Measurements from ENCODE around the gene LHFPL2.

The LHFPL2 gene

GRCh38 chr5:78613756-78614155 is 34.8 kb downstream of the LHFPL2 start:
- DNase-seq = no peak

- no peak for DNase-seq
Measured at GRCh38 chr5:78613151-78613533, 35.4 kb downstream of the LHFPL2 start.

GRCh38 chr5:78612227-78613150 is 36.1 kb downstream of the LHFPL2 start:
- DNase-seq = no peak

GRCh38 chr5:78611126-78611605 is 37.4 kb downstream of the LHFPL2 start:
- DNase-seq = no peak

- DNase-seq = no peak
Measured at GRCh38 chr5:78610636-78611035, 37.9 kb downstream of the LHFPL2 start.

GRCh38 chr5:78610163-78610583 is 38.4 kb downstream of the LHFPL2 start:
- DNase-seq = no peak

- no peak for DNase-seq
Measured at GRCh38 chr5:78607864-78608263, 40.7 kb downstream of the LHFPL2 start.

- DNase-seq = no peak
Measured at GRCh38 chr5:78606241-78606640, 42.3 kb downstream of the LHFPL2 start.

- DNase-seq = no peak
Measured at GRCh38 chr5:78605611-78606010, 43.0 kb downstream of the LHFPL2 start.

- DNase-seq = no peak
Measured at GRCh38 chr5:78604689-78605285, 43.8 kb downstream of the LHFPL2 start.

- no peak for DNase-seq
Measured at GRCh38 chr5:78603636-78604175, 44.9 kb downstream of the LHFPL2 start.

GRCh38 chr5:78602400-78602799 is 46.2 kb downstream of the LHFPL2 start:
- no peak for DNase-seq

GRCh38 chr5:78601559-78602314 is 46.8 kb downstream of the LHFPL2 start:
- no peak for DNase-seq

- no peak for DNase-seq
Measured at GRCh38 chr5:78600687-78601414, 47.7 kb downstream of the LHFPL2 start.

GRCh38 chr5:78598973-78599372 is 49.6 kb downstream of the LHFPL2 start:
- no peak for DNase-seq

GRCh38 chr5:78597974-78598371 is 50.6 kb downstream of the LHFPL2 start:
- DNase-seq = no peak

GRCh38 chr5:78597068-78597973 is 51.3 kb downstream of the LHFPL2 start:
- DNase-seq = no peak

- no peak for DNase-seq
Measured at GRCh38 chr5:78595458-78595921, 53.1 kb downstream of the LHFPL2 start.

- no peak for DNase-seq
Measured at GRCh38 chr5:78594610-78595457, 53.7 kb downstream of the LHFPL2 start.

- no peak for DNase-seq
Measured at GRCh38 chr5:78594021-78594420, 54.6 kb downstream of the LHFPL2 start.

All from NCI-H1092 treated with DMSO at 0.1 percent for 48 hours (cell line).